Suprapubic skin (tissue), 4 donors: ENCODE measurements around the gene SLC36A3. TPM values are rescaled to one million over a fixed set of nuclear protein-coding genes. Genes with fewer than 3 reads are reported as not detected.

Experiments
- DNase-seq, 2 donors: peaks; one replicate each; pipeline ENCODE4 v3.0.0-alpha.2; 2019; ENCODE audit warnings: low spot score in 2 of 2
- H3K27ac ChIP-seq: fragments of 200-600 bp; sonication (generic); one replicate; pipeline ENCODE4 v1.5.1; 2019
- H3K27me3 ChIP-seq: fragments of 200-600 bp; sonication (generic); one replicate; pipeline ENCODE4 v1.5.1; 2019
- H3K36me3 ChIP-seq: fragments of 200-600 bp; sonication (generic); one replicate; pipeline ENCODE4 v1.5.1; 2019
- H3K4me1 ChIP-seq: fragments of 200-600 bp; sonication (generic); one replicate; pipeline ENCODE4 v1.5.1; 2019
- H3K4me3 ChIP-seq: fragments of 200-600 bp; sonication (generic); one replicate; pipeline ENCODE4 v1.5.1; 2019; ENCODE audit warnings: mild to moderate bottlenecking
- H3K9me3 ChIP-seq: fragments of 200-600 bp; sonication (generic); one replicate; pipeline ENCODE4 v1.5.1; 2019
- EP300 ChIP-seq: sonication (generic); formaldehyde crosslinking; IDR thresholded peaks from one replicate; pipeline ENCODE4 v1.6.1; 2017; ENCODE audit warnings: antibody characterized with exemption
- POLR2A ChIP-seq, 2 donors: fragments of 450-650 bp; IDR thresholded peaks; one replicate each; pipeline ENCODE4 v1.6.1; 2017; ENCODE audit warnings: antibody characterized with exemption in 2 of 2, mild to moderate bottlenecking in 2 of 2, moderate library complexity in 2 of 2
- POLR2AphosphoS5 ChIP-seq, 3 donors: sonication (generic); formaldehyde crosslinking; IDR thresholded peaks; one replicate each; pipeline ENCODE4 v1.6.1; 2017; ENCODE audit warnings: antibody characterized with exemption in 3 of 3
- WGBS: methylation state at CpG from one replicate; pipeline ENCODE4 v1.1.5; 2018; 5-methylcytosine and 5-hydroxymethylcytosine counted together
- total RNA-seq, 4 donors: library from RNA; depleted of rRNA; stranded (reverse); fragments of >200 nt; gene quantifications; one replicate each; pipeline ENCODE4 v1.1.0, GENCODE V29; 2016
- TF ChIP-seq, protein P1 (sequence below), 2 donors: fragments of 200-600 bp in 1 of 2; fragments of 450-650 bp in 1 of 2; sonication (generic) in 1 of 2; IDR thresholded peaks; one replicate each; pipeline ENCODE4 v1.5.1; 2016 to 2019; ENCODE audit warnings: antibody characterized with exemption in 2 of 2, mild to moderate bottlenecking in 1 of 2, moderate library complexity in 1 of 2

SLC36A3 gene
- total RNA-seq, 4 donors from 2014 or later = not detected

DNA sequence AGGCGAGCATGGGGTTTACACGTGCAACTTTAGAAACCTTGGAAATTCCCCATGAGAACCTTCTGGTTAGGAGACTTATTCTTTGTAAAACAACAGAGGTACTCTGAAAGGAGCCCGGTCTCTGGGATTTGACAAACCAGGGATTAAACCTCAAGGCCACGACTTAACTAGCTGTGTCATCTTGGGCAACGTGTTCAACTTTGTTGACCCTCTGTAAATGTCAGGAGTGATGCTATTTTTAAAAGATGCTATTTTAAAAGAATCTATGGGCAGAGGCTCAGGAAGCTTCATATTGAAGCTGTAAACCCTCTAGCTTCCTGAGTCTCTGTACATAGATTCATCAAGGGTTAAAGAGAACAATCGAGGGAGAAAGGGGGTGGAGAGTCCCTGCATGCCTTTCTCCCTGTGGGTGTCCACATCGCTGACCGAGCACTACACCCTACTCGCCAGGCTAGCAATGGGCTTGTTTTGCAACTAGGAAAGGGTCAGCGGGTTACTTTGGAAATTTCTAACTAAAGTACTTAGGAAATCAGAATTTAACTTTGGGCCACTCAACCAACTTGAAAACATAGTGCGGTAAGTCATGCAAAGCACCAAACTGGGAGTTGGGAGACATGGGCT, 41.7 kb upstream of the SLC36A3 start:
- no peaks in the 10 kb centered on the region for H3K36me3 ChIP-seq
- no peak overlapping the region for H3K4me3 ChIP-seq
- peaks cover 30% of the 10 kb centered on the region for H3K27me3 ChIP-seq
- WGBS = 41% methylated on average over 11 of the region's 11 CpGs
- no peak for TF ChIP-seq POLR2A (IDR thresholded peaks at IDR 0.05)
- TF ChIP-seq POLR2AphosphoS5 (IDR thresholded peaks at IDR 0.05) = no peak
- TF ChIP-seq, protein P1, sequence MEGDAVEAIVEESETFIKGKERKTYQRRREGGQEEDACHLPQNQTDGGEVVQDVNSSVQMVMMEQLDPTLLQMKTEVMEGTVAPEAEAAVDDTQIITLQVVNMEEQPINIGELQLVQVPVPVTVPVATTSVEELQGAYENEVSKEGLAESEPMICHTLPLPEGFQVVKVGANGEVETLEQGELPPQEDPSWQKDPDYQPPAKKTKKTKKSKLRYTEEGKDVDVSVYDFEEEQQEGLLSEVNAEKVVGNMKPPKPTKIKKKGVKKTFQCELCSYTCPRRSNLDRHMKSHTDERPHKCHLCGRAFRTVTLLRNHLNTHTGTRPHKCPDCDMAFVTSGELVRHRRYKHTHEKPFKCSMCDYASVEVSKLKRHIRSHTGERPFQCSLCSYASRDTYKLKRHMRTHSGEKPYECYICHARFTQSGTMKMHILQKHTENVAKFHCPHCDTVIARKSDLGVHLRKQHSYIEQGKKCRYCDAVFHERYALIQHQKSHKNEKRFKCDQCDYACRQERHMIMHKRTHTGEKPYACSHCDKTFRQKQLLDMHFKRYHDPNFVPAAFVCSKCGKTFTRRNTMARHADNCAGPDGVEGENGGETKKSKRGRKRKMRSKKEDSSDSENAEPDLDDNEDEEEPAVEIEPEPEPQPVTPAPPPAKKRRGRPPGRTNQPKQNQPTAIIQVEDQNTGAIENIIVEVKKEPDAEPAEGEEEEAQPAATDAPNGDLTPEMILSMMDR (IDR thresholded peaks at IDR 0.05) = no peak
- TF ChIP-seq EP300 = no peak
- DNase-seq = no peak
- peaks cover 5% of the 10 kb centered on the region for H3K4me1 ChIP-seq
- no peak overlapping the region for H3K27ac ChIP-seq
- H3K9me3 ChIP-seq = no peaks in the 10 kb centered on the region

DNA sequence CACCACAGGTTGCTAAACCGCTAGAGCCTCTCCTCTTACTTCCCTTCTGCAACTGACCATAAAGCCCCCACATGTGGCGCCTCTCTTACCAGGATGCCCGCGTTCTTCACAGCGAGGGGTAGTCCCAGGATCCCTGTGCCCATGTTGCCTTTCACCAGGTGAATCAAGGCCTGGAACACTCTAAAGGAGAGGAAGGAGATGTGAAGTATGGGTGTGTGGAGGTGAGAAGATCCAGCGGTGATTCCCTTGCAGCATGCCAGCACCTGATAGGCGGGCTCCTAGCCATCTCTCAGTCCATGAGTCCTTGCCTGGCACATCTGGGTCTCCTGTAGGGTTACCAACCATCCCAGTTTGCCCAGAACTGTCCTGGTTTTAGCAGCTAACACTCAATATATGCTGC, 40.5 kb upstream of the SLC36A3 start:
- H3K4me1 ChIP-seq = peaks cover 5% of the 10 kb centered on the region
- no peaks in the 10 kb centered on the region for H3K36me3 ChIP-seq
- peaks cover 30% of the 10 kb centered on the region for H3K27me3 ChIP-seq
- H3K27ac ChIP-seq = no peak overlapping the region
- H3K9me3 ChIP-seq = no peaks in the 10 kb centered on the region
- H3K4me3 ChIP-seq = no peak overlapping the region
- no peak for DNase-seq
- WGBS = 97% methylated on average over 6 of the region's 7 CpGs
- TF ChIP-seq EP300 = no peak
- no peak for TF ChIP-seq POLR2AphosphoS5 (IDR thresholded peaks at IDR 0.05)
- TF ChIP-seq POLR2A (IDR thresholded peaks at IDR 0.05) = no peak
- TF ChIP-seq, protein P1 (IDR thresholded peaks at IDR 0.05) = no peak

DNA sequence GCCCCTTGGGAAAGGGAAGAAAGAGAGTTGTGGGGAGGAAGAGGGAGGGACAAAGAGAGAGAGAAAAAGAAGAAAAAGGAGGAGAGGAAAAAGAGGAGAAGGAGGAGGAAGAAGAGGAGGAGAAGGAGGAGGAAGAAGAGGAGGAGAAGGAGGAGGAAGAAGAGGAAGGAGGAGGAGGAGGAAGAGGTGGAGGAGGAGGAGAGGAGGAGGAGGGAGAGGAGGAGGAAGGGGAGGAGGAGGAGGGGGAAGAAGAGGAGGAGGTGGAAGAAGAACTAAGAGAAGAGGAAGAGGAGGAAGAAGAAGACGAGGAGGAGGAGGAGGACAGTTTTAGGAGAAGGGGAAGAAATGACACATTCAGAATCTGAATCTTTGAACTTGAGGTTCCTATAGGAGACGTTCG, 36.4 kb upstream of the SLC36A3 start:
- WGBS = 81% methylated on average over 3 of the region's 3 CpGs
- no peaks in the 10 kb centered on the region for H3K4me1 ChIP-seq
- DNase-seq = no peak
- TF ChIP-seq POLR2AphosphoS5 (IDR thresholded peaks at IDR 0.05) (no peak), POLR2A (IDR thresholded peaks at IDR 0.05) (no peak), EP300 (no peak)
- TF ChIP-seq, protein P1 (IDR thresholded peaks at IDR 0.05) = no peak
- H3K27ac ChIP-seq = no peak overlapping the region
- no peaks in the 10 kb centered on the region for H3K36me3 ChIP-seq
- H3K27me3 ChIP-seq = peaks cover 30% of the 10 kb centered on the region
- no peak overlapping the region for H3K4me3 ChIP-seq
- H3K9me3 ChIP-seq = no peaks in the 10 kb centered on the region

DNA sequence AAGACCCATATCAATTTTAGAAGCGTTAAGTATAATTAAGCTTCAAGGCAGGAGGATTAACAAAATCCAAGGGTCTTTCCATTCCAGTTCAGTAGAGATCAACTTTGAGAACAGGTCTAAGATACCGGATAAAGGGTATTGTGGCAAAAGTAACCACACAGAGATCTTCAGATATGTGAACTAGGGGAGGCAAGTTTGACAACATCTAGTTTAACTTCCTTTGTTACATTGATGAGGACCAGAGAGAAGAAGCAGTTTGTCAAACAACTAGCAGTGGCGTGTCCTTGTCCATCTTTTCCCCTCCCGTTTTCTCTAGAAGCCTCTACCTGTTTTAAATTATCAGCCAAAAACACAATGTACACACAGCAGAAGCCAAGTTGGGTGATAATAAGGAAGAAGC, 35.2 kb upstream of the SLC36A3 start:
- DNase-seq = no peak

DNA sequence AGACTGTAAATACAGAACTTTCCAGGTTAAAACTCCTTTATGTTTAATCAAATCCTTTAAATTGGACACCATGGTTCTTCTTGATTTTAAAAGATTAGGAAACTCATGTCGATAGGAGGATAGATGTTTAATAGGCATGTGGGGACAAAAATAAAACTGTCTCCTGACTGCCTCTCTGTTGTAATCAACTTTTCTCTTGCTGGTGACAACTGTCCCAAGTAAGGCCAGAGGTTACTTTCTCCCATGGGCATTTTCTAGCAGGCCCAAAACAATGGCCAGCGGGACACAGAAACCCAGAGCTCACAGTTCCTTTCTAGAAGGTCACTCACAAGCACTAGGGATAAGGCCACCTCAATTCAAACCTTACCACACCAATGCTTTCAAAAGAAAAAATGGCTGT, 29.3 kb upstream of the SLC36A3 start:
- H3K4me1 ChIP-seq = no peaks in the 10 kb centered on the region
- TF ChIP-seq, protein P1 (IDR thresholded peaks at IDR 0.05) = no peak
- H3K27me3 ChIP-seq = no peaks in the 10 kb centered on the region
- H3K4me3 ChIP-seq = no peak overlapping the region
- no peak overlapping the region for H3K27ac ChIP-seq
- no peak for DNase-seq
- 88% methylated on average over 2 of the region's 2 CpGs for WGBS
- H3K36me3 ChIP-seq = no peaks in the 10 kb centered on the region
- no peaks in the 10 kb centered on the region for H3K9me3 ChIP-seq

More for the DNA sequence above, 35.2 kb upstream of the SLC36A3 start:
- Histone ChIP-seq H3K4me1 (no peaks in the 10 kb centered on the region), H3K36me3 (no peaks in the 10 kb centered on the region), H3K27ac (no peak overlapping the region), H3K9me3 (no peaks in the 10 kb centered on the region), H3K4me3 (no peak overlapping the region), H3K27me3 (peaks cover 19% of the 10 kb centered on the region)
- no peak for TF ChIP-seq POLR2AphosphoS5 (IDR thresholded peaks at IDR 0.05)
- TF ChIP-seq EP300 = no peak
- no peak for TF ChIP-seq POLR2A (IDR thresholded peaks at IDR 0.05)
- TF ChIP-seq, protein P1 (IDR thresholded peaks at IDR 0.05) = no peak
- whole genome bisulfite sequencing = 85% methylated on average over 4 of the region's 4 CpGs
